ENCODE results near the gene SPRY4.
"Not testable (repeated sequence)": the region's sequence is repeated elsewhere in the genome, so short reads cannot be mapped to it uniquely, and the experiment has no call there.

DNA sequence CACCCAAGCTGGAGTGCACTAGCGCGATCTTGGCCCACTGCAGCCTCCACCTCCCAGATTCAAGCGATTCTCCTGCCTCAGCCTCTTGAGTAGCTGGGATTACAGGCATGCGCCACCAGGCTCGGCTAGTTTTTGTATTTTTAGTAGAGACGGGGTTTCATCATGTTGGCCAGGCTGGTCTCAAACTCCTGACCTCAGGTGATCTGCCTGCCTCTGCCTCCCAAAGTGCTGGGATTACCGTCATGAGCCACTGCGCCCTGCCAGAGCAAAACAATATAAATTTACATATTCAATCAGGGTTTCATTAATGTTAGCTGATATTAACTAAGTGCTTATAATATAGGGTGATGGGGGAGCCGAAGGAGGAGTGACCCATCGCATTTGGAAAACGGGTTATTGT lies 37.4 kb upstream of the SPRY4 start:
- TF ChIP-seq, protein P1, sequence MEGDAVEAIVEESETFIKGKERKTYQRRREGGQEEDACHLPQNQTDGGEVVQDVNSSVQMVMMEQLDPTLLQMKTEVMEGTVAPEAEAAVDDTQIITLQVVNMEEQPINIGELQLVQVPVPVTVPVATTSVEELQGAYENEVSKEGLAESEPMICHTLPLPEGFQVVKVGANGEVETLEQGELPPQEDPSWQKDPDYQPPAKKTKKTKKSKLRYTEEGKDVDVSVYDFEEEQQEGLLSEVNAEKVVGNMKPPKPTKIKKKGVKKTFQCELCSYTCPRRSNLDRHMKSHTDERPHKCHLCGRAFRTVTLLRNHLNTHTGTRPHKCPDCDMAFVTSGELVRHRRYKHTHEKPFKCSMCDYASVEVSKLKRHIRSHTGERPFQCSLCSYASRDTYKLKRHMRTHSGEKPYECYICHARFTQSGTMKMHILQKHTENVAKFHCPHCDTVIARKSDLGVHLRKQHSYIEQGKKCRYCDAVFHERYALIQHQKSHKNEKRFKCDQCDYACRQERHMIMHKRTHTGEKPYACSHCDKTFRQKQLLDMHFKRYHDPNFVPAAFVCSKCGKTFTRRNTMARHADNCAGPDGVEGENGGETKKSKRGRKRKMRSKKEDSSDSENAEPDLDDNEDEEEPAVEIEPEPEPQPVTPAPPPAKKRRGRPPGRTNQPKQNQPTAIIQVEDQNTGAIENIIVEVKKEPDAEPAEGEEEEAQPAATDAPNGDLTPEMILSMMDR (IDR thresholded peaks at IDR 0.05; ENCODE audit: insufficient read depth, low read depth, low read length), result not testable (repeated sequence)
- TF ChIP-seq EZH2 (IDR thresholded peaks at IDR 0.05; ENCODE audit: insufficient read depth, low read length), result not testable (repeated sequence)

All from astrocyte (in vitro differentiated cells and primary cell).